Heart left ventricle (tissue), 16 donors: ENCODE results near the gene IFITM2. TPM values are rescaled to one million over a fixed set of nuclear protein-coding genes. Genes with fewer than 3 reads are reported as not detected.
"Not testable (repeated sequence)": the region's sequence is repeated elsewhere in the genome, so short reads cannot be mapped to it uniquely, and the experiment has no call there.

Source experiments
- ATAC-seq, 4 donors: fragments of 200-7000 bp; cut with Tn5 transposase; one replicate each; pipeline ENCODE4 v1.9.1; 2020 to 2022; ENCODE audit warnings: moderate library complexity in 4 of 4, mild to moderate bottlenecking in 3 of 4, moderate number of reproducible peaks in 1 of 4
- DNase-seq, 5 donors: peaks; one replicate each; pipeline ENCODE4 v3.0.0-alpha.2; 2020
- H3K27ac ChIP-seq, 12 donors: fragments of 200-600 bp; sonication (generic) in 4 of 12; one replicate each; pipeline versions ENCODE4 v1.5.0 to v1.8.0; 2016 to 2022; ENCODE audit warnings: mild to moderate bottlenecking in 2 of 12
- H3K27me3 ChIP-seq, 9 donors: fragments of 200-600 bp; sonication (generic) in 2 of 9; one replicate each; pipeline versions ENCODE4 v1.5.1 to v1.8.0; 2016 to 2022; ENCODE audit warnings: mild to moderate bottlenecking in 3 of 9
- H3K36me3 ChIP-seq, 9 donors: fragments of 200-600 bp; sonication (generic) in 2 of 9; one replicate each; pipeline versions ENCODE4 v1.5.0 to v1.8.0; 2018 to 2022; ENCODE audit warnings: mild to moderate bottlenecking in 2 of 9
- H3K4me1 ChIP-seq, 12 donors: fragments of 200-600 bp; sonication (generic) in 4 of 12; one replicate each; pipeline versions ENCODE4 v1.5.0 to v1.8.0; 2016 to 2022; ENCODE audit warnings: mild to moderate bottlenecking in 3 of 12
- H3K4me3 ChIP-seq, 12 donors: fragments of 200-600 bp; sonication (generic) in 4 of 12; one replicate each; pipeline versions ENCODE4 v1.5.0 to v1.8.0; 2017 to 2022; ENCODE audit warnings: mild to moderate bottlenecking in 9 of 12, moderate library complexity in 4 of 12
- H3K9me3 ChIP-seq, 12 donors: fragments of 200-600 bp; sonication (generic) in 4 of 12; one replicate each; pipeline versions ENCODE4 v1.5.0 to v1.8.0; 2016 to 2022; ENCODE audit warnings: mild to moderate bottlenecking in 1 of 12
- WGBS, 4 donors: extraction: QIAGEN DNeasy Blood & Tissue Kit in 2 of 4; methylation state at CpG; one replicate each; pipeline versions ENCODE4 v1.1.5 to v1.1.7; 2013 to 2018; 5-methylcytosine and 5-hydroxymethylcytosine counted together
- intact Hi-C, 10 donors: fragments of 100-400 bp; cut with DNase I; formaldehyde crosslinking; loops; one replicate each; pipeline versions ENCODE4 v1.11.1 to v1.14.2; 2022
- polyA plus RNA-seq, 2 donors: library from polyadenylated mRNA; stranded (reverse); fragments of 200-250 nt; gene quantifications; one replicate each; pipeline ENCODE4 v1.2.3, GENCODE V29; 2013
- total RNA-seq, 9 donors: library from RNA; depleted of rRNA in 2 of 9; stranded (reverse); fragments of >200 nt in 2 of 9; fragmentation: NEBNext Ultra II Directional in 3 of 9; extraction: Animal tissue kit (Norgen Biotek cat#: 25700) in 3 of 9; gene quantifications; one replicate each; pipeline versions ENCODE4 v1.1.0 to v1.2.4, GENCODE V29; 2016 to 2023
- TF ChIP-seq, protein P1 (sequence below), 12 donors: fragments of 200-600 bp; sonication (generic) in 4 of 12; IDR thresholded peaks; one replicate each; pipeline versions ENCODE4 v1.5.0 to v1.8.0; 2018 to 2022; ENCODE audit warnings: antibody characterized with exemption in 12 of 12, mild to moderate bottlenecking in 5 of 12
- donor health status: ischemic (EF 13 %, LVEDD 7.1; RV severe dilation, severe dysfunction).
- donor health status: healthy with polysubstance abuse.
- donor health status: DM: no; HTN: yes; CAD: no.
- donor health status: DM: no; HTN: no; CAD: no.
- donor health status: ischemic (EF 25% LVEDD 6.9; RV normal size, moderate dysfunction).
- donor health status: ischemic (EF 25% LVEDD 5.7; RV mildly dilated, moderate dysfunction).
- donor health status: healthy.
- donor health status: DM: yes; HTN: yes; CAD: no.
- donor health status: ischemic (EF 35%, LVEDD 5.7; RV mildly dilated, moderate dysfunction).
- donor health status: nonischemic (EF 11% LVEDD 7.7; RV severe dilation, severe dysfunction).
- donor health status: DM: yes; HTN: yes; CAD: no.
- donor health status: PGD.
- donor health status: ischemic (EF 29% LVEDD 5.4; RV normal size, mild dysfunction).
- donor health status: nonischemic (EF 23%, LVEDD 6.1; RV moderate dilation, normal function).

IFITM2 gene
- total and polyA plus RNA-seq, 11 donors, result 116 to 501 (median 154) TPM

GRCh38 chr11:318405-319120, 10.9 kb downstream of the IFITM2 start:
- intact Hi-C loops, result loop anchor here in 1 of 10 donors (5.0 kb wide), 1 partner anchor 34 kb away; no protein-coding TSS in a partner anchor
- peak overlapping the region; percentile 51 to 97 (median 82) for H3K4me3 ChIP-seq
- WGBS, 4 donors, result 0 to 2% (median 1%) methylated on average over 6 to 16 of the region's 79 CpGs; no CpG with 5 or more reads in 1 of the 4 donors
- ATAC-seq (peak in 3 of 4 donors; percentile 9 to 70 (median 64)), DNase-seq (peak in 2 of 5 donors; percentile 19 to 63)
- peaks cover 0 to 29% (median 10%) of the 10 kb centered on the region in 12 donors for H3K4me1 ChIP-seq
- H3K9me3 ChIP-seq, result not testable (repeated sequence)
- peak overlapping the region; percentile 88 to 99 (median 96) for H3K27ac ChIP-seq
- peaks cover 0 to 20% (median 0%) of the 10 kb centered on the region in 9 donors for H3K36me3 ChIP-seq
- H3K27me3 ChIP-seq, result peaks cover 0 to 22% (median 7%) of the 10 kb centered on the region in 9 donors

GRCh38 chr11:319121-319887, 11.7 kb downstream of the IFITM2 start:
- DNase-seq, result peak in 2 of 5 donors; percentile 26 to 62
- peaks cover 0 to 34% (median 12%) of the 10 kb centered on the region in 12 donors for H3K4me1 ChIP-seq

GRCh38 chr11:319888-320273, 12.3 kb downstream of the IFITM2 start:
- peaks cover 0 to 40% (median 18%) of the 10 kb centered on the region in 12 donors for H3K4me1 ChIP-seq
- peak overlapping the region; percentile 51 to 97 (median 82) for H3K4me3 ChIP-seq
- peaks cover 0 to 22% (median 7%) of the 10 kb centered on the region in 9 donors for H3K27me3 ChIP-seq
- peaks cover 0 to 20% (median 0%) of the 10 kb centered on the region in 9 donors for H3K36me3 ChIP-seq
- peak in 1 of 5 donors; percentile 42 for DNase-seq
- H3K9me3 ChIP-seq, result not testable (repeated sequence)
- peak overlapping the region; percentile 88 to 99 (median 96) for H3K27ac ChIP-seq
- ATAC-seq, result peak; percentile 2 to 23 (median 8)
- whole genome bisulfite sequencing, 4 donors, result 26 to 36% (median 34%) methylated on average over 3 to 10 of the region's 10 CpGs
- intact Hi-C loops, result loop anchor here in 1 of 10 donors (5.0 kb wide), 1 partner anchor 32 kb away; no protein-coding TSS in a partner anchor

More at GRCh38 chr11:319121-319887, 11.7 kb downstream of the IFITM2 start:
- ATAC-seq, result peak; percentile 4 to 32 (median 26)
- H3K36me3 ChIP-seq, result peaks cover 0 to 20% (median 0%) of the 10 kb centered on the region in 9 donors
- H3K9me3 ChIP-seq, result not testable (repeated sequence)
- H3K27me3 ChIP-seq, result peaks cover 0 to 22% (median 7%) of the 10 kb centered on the region in 9 donors
- intact Hi-C loops, result loop anchor here in 1 of 10 donors (5.0 kb wide), 1 partner anchor 33 kb away; no protein-coding TSS in a partner anchor
- WGBS, 4 donors, result 21 to 58% (median 30%) methylated on average over 11 to 20 of the region's 29 CpGs
- peak overlapping the region; percentile 51 to 97 (median 82) for H3K4me3 ChIP-seq
- H3K27ac ChIP-seq, result peak overlapping the region; percentile 88 to 99 (median 95)

- no peaks in the 10 kb centered on the region for H3K36me3 ChIP-seq
- H3K27ac ChIP-seq, result peak overlapping the region; percentile 79 to 99 (median 94)
- H3K4me1 ChIP-seq, result peaks cover 3 to 54% (median 34%) of the 10 kb centered on the region in 12 donors
- ATAC-seq (no peak), DNase-seq (peak in 1 of 5 donors; percentile 10)
- intact Hi-C loops, result loop anchor here in 1 of 10 donors (2.0 kb wide), 1 partner anchor 31 kb away; no protein-coding TSS in a partner anchor
- H3K27me3 ChIP-seq, result no peaks in the 10 kb centered on the region
- 56 to 64% (median 61%) methylated on average over 11 of the region's 11 CpGs for WGBS, 4 donors
- H3K9me3 ChIP-seq, result no peaks in the 10 kb centered on the region
- H3K4me3 ChIP-seq, result peak overlapping the region in 2 of 12 donors; percentile 20 to 42
- TF ChIP-seq, protein P1, sequence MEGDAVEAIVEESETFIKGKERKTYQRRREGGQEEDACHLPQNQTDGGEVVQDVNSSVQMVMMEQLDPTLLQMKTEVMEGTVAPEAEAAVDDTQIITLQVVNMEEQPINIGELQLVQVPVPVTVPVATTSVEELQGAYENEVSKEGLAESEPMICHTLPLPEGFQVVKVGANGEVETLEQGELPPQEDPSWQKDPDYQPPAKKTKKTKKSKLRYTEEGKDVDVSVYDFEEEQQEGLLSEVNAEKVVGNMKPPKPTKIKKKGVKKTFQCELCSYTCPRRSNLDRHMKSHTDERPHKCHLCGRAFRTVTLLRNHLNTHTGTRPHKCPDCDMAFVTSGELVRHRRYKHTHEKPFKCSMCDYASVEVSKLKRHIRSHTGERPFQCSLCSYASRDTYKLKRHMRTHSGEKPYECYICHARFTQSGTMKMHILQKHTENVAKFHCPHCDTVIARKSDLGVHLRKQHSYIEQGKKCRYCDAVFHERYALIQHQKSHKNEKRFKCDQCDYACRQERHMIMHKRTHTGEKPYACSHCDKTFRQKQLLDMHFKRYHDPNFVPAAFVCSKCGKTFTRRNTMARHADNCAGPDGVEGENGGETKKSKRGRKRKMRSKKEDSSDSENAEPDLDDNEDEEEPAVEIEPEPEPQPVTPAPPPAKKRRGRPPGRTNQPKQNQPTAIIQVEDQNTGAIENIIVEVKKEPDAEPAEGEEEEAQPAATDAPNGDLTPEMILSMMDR (IDR thresholded peaks at IDR 0.05), result no peak
Measured at GRCh38 chr11:324156-324555, 16.5 kb downstream of the IFITM2 start.

- intact Hi-C loops, result loop anchor here in 1 of 10 donors (2.0 kb wide), 1 partner anchor 30 kb away; no protein-coding TSS in a partner anchor
Measured at GRCh38 chr11:324593-325517, 17.2 kb downstream of the IFITM2 start.

More at GRCh38 chr11:324593-325517, 17.2 kb downstream of the IFITM2 start:
- Histone ChIP-seq H3K27ac (peak overlapping the region; percentile 89 to 99 (median 94)), H3K4me3 (peak overlapping the region in 6 of 12 donors; percentile 8 to 42 (median 25)), H3K4me1 (peaks cover 3 to 61% (median 34%) of the 10 kb centered on the region in 12 donors)
- not testable (repeated sequence) for H3K27me3 ChIP-seq, H3K36me3 ChIP-seq, ATAC-seq, H3K9me3 ChIP-seq
- DNase-seq, result peak in 3 of 5 donors; percentile 48 to 72 (median 59)
- 47 to 63% (median 53%) methylated on average over 26 to 30 of the region's 34 CpGs for WGBS, 4 donors
